ENCODE measurements around the gene MYH13.

Gene MYH13

DNA sequence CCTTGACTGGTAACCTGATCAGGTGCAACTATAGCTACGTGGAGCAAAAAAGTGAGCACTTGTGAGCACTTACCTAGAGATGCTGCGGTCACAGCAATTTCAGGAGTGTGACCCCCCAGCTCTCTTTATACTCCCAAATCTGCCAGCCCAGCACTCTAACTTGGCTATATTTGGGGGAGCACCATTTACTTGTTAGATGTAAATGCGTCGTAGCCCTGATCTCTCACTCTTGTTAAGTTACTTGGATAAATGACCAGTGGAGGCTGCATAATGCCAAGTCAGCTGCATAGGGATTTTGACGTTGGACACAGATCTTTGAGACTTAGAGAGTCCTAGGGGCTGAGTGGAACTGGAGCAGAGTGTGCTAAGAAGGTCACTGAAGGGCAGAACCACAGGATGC is at the start of gene MYH13:
Gene MYH13, minus strand, starts transcription at position 101 of the 400 bp plus-strand sequence. CDS start 8,476 bp downstream, outside the sequence.
- no peak for DNase-seq (ENCODE audit: low read depth in 2 of 2)

DNA sequence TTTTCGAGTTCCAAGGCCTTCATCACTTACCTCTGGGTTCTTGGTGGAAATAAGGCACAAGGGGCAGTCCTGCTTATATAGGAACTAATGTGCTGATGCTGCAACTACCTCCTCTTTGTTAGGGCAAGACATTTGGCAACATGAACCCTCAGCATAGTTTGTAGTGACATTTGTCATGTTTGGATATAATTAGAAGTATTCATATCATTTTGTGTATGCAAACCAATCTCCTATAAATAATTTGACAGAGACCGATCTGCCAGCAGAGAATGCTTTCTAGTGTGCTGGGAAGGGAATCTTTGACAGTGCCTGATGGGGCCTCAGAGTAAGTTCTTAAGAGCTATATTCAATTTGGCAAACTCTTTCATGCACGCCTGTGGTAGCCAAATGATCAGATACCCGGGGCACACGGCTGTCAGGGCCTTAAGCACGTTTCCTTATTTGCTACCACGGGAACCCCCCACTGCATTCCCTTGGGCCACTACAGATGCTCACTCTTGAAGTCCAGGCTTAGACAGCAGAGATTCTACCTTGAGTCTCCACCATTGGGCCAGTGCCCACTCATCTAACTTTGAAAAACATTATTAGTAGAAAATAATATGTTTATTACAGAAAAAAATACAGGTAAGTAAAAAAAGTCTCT is 49.2 kb upstream of the MYH13 start, which contains the start of gene MYH8:
Gene MYH8, minus strand, starts transcription at position 51 of the 643 bp plus-strand sequence. CDS start 1,723 bp downstream, outside the sequence.
- DNase-seq (ENCODE audit: low read depth in 2 of 2) = no peak

DNA sequence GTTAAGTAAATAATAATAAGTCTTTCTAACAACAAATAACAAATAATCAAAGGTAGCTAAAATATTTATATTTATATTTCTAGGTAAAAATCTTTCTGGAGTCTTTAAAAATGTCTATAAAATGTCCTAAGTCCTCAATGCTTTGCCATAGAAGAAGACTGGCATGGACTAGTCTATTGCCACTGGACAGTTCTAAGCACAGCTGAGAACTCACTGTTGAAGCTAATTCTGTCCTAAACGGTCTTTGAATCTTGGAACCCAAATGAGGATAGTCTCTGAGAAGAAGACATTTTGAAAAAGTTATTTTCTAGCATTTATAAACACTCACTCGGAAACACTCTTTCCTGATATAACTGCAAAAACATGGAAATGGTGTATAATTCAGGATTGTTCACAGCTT is 48.4 kb upstream of the MYH13 start:
- no peak for DNase-seq (ENCODE audit: low read depth in 2 of 2)

DNA sequence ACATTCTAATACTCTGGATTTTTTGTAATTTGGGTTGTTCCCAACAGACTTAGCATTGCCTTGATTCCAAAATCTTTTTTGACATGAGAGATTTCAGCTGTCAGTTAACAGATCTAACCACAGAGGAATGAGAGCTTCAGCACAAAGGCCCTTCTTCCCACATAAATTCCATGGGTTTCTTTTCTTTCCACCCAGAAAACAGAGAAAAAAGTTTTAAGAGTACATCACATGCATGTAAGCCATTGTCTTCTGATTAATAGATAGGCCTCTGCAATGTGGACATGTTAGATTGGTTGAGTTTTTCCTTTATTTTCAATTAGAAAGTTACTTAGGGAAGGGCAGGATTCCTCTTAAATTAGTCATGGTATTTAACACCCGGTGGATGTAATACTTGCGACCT is 48.0 kb upstream of the MYH13 start:
- no peak for DNase-seq (ENCODE audit: low read depth in 2 of 2)

DNA sequence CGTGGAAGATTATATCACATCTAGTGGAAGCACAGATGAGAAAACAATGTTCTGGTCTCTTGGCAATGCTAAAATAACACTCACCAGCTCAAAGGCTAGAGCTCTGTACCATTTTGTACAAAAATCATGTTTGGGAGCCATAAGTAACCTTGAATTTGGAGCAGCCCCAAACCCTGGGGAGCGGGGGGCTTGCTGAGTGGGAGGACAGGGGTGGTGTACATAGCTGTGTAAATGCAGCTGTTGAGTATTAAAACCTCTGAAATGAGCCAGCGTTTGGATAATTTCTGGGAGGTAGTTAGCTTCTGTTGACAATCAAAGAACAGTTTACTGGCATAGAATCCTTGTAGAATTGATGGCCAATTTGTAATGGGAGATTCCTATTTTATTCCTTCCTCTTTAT is 44.6 kb upstream of the MYH13 start:
- DNase-seq (ENCODE audit: low read depth in 2 of 2) = no peak

DNA sequence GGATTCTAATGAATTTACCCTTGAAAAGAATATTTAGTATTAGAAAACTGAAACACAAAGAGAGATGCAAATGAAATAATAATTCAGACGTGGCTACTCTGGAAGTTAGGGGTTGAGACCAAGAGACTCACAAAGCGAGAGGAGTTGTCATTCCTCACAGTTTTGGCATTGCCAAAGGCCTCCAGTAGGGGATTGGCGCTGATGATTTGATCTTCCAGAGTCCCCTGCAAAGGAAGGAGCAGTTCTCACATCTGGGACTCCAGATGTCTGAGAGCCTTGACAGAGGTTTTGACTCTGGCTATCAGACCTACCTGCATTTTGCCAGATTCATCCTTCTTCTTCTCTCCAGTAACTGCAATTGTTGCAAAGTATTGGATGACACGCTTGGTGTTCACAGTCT is 42.4 kb upstream of the MYH13 start:
- DNase-seq (ENCODE audit: low read depth in 2 of 2) = no peak

DNA sequence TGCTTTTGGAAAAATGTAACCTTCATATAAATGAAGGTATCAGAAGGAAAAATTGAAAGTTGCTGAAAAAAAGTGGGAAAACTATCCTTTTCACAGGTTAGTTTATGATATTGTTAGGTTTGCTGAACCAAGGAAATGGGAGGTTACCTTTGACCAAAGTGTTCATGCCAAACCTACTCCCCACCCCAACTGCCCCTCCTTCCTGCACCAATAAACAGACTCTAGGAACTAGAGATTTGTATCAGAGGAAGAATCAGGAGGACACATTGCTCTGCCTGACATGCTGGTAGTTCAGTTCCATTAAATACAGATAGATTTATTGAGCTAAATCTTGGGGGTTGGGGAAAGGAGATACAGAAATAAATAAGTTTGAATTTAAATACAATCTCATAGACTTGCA is 30.8 kb upstream of the MYH13 start:
- DNase-seq (ENCODE audit: low read depth in 2 of 2) = no peak

DNA sequence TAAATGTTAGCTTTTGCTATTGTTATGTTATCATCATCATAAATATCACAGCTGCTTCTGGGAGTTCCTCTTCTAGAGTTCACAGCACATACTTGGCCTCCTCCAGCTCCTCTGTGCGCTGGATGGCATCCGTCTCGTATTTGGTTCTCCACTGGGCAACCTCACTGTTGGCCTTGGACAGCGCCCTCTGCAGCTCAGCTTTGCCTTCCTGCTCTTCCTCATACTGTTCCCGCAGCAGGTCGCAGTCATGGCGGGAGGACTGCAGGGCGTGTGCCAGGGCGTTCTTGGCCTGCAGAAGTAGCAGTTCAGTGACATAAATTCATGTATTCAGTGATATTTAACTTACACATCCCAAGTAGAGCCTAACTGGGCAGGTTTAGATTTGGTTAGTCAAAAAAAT is 25.5 kb upstream of the MYH13 start:
- no peak for DNase-seq (ENCODE audit: low read depth in 2 of 2)

DNA sequence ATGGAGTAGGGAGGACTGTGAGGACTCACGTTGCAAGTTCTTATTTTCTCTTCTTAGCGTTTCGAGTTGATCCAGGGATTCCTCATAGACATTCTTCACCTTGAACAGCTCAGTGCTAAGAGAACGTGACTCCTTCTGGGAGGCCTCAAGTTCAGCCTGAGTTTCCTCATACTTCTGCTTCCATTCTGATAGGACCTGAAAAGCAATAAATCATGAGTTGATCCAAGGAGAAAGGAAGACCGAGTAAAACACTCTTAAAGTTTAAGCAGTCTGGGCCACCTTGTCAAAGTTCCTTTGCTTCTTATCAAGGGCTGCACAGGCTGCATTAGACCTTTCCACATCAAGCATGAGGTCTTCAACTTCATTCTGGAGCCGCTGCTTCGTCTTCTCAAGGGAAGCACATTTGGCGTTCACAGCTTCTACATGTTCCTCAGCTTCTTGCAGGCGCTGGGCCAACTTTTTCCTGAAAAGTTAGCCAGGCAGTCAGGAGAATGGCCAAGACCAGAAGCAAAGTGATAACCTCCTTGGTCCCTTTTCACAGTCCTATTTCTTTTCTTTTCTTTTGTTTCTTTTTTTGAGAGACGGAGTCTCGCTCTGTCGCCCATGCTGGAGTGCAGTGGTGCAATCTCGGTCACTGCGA is 23.8 kb upstream of the MYH13 start:
- no peak for DNase-seq (ENCODE audit: low read depth in 2 of 2)

DNA sequence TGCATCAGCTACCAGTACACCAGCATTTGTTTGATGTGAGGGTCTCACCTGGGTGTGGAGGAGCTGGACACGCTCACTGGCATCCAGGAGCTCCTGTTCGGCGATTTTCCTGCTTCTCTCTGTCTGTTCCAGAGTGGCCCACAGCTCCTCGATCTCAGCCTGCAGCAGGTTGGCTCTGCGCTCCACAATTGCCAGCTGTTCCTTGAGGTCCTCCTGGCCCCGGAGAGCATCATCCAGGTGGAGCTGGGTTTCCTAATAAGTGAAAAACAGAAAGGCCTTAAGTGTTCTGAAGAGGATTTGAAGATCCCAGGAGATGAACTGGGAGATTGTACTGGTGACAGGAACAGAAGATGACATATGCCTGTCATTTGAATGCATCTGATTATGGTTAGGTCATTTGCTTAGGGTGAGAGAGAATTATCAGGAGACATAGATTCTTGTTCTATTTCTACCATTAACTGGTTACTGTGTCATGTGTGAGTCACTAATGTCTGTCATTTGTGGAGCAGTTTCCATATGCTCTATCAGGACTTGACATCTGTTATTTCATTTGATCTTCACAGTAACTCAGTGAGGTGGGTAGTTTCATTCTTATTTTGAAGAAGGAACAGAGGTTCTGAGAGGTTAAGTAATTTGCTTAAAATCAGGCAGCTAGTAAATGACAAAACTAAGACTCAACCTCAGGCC is 21.5 kb upstream of the MYH13 start:
- DNase-seq (ENCODE audit: low read depth in 2 of 2) = no peak

DNA sequence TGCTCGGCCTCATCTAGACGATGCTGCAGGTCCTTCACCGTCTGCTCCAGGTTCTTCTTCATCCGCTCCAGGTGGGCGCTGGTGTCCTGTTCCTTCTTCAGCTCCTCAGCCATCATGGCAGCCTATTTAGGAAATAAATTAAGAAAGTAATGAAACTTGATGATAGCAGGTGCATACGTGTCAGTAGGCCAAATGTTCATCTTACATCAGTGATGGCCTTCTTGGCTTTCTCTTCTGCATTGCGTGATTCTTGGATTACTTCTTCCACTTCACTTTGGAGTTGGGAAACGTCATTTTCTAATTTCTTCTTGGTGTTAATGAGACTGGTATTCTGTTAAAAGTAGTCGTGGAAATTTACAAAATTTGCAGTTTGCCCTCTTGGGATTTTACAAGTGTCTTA is 20.1 kb upstream of the MYH13 start:
- DNase-seq (ENCODE audit: low read depth in 2 of 2) = no peak

DNA sequence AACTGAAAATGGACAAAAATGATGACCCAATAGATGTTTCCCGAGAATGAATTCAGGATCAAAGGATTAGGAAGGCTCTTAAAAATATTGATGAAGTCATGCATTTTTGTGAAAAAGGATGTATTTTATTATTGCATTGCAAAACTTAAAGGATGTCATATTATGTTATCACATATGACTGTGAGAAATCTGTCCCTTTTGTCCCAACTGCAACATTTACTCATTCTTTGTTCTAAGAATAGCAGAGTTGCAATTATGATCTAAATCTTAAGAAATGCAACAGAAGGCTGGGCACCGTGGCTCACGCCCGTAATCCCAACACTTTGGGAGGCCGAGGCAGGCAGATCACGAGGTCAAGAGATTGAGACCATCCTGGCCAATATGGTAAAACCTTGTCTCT is 13.1 kb upstream of the MYH13 start:
- DNase-seq (ENCODE audit: low read depth in 2 of 2) = no peak

DNA sequence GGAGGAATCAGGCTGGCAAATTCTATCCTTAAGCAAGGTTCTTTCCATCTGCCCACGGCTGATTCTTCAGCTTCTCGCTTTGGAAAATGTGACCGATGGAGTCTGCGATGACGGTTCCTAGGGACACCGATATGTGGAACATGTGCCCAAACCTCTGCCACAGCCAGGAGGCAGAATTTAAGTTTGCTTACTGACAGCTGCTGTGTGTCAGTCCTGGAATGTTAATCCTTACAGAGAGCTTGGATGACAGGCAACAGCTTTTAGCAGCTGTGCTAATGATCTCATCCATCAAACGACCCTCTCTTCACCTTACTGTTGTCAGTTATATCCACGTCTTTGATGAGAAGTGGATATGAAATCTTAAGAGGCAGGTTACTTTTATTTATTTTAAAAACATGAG is 11.4 kb upstream of the MYH13 start:
- no peak for DNase-seq (ENCODE audit: low read depth in 2 of 2)

DNA sequence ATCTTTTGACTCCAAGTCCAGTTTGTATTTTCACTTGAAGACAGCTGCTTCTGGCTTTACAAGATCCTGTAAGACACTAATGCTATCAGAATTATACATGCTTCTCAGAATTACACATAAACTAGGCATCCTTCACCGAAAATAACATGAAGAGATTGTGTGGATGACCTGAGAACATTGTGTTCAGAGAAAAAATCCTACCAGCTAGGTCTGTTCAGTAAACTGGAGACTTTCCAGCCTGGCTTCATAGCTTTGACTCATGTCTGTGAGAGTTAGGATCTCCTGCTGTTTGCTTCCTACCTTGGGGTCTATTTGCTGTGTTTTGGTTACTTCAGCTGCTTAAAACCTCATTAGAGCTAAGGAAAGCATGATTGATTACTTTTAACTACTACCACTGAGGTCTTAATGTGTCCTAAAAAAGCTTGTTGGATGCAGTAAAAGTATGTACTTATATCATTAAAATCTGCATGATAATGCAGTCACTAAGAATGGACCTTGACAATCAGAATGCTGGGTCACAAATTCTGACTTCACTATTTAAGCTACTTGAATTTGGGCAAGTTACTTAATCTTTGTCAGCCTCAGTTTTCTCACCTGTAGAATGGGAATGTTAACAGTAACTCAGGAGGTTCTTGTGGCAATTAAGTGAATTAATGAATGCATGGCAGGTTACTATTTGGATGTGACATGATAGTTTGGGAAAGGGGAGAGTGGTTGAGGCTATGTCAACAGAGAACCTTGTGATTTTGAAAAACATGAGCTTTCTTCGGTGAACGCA is 8.0 kb upstream of the MYH13 start:
- DNase-seq (ENCODE audit: low read depth in 2 of 2) = no peak

DNA sequence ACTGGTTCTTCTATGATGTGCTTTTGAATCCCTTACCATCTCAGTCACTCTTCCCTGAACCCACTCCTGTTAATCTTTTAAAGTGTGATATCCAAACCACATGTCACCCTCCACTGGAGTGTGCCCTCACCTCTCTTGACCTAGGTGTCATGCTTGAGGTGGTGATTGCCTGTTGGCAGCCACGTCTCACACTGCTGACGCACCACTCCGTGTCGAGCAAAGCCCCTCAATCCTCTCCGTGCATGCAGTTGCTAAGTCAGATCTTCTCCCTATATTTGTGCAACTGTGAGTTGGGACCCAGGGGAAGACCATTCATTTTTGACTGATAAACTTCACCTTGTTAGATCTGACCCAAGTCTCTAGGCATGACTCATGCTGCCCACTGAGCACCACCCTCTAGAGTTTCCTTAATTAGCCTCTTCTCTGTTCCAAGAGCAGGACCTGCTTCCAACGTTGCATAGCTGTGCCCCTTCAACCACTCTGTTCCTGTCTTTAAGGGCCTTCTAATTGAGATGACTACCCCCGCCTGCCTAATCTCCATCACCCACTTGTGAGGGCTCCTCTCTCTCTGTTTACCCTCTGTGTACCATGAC is 2.7 kb downstream of the MYH13 start:
- no peak for DNase-seq (ENCODE audit: low read depth in 2 of 2)

DNA sequence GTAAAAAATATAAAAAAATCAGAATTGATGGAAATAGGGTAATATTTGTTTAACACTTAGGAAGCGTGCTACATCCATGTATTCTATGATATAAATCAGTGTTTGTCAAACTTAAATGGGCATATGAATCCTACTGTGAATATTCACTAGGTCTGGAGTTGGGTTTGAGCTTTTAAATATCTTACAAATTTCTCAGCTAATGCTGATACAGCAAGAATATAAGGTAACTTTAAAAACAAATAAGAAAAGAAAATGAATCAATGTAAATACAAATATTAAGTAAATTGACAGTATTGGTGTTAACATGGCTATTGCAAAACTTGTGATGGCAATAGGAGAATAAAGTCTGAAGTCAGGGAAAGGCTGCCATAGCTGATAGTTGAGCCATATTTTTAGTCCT is 3.6 kb downstream of the MYH13 start:
- DNase-seq (ENCODE audit: low read depth in 2 of 2) = no peak

DNA sequence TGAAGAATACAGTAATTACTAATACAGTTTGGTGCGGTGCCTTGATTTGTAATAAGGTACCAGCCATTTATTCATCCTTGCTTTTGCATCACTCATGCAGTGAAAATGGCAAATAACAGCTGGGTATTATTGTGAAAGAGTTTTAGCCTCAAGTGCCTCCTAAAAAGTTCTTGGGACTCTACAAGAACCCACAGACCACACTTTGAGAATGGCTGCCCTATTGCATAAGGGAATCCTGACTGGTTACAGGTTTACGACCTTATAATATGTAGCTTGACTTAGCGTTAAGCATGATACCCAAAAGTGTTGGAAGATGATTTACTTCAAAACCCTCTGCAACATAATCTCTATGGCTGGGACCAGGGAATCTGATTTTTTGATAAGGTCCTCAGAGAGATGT is 4.2 kb downstream of the MYH13 start:
- no peak for DNase-seq (ENCODE audit: low read depth in 2 of 2)

DNA sequence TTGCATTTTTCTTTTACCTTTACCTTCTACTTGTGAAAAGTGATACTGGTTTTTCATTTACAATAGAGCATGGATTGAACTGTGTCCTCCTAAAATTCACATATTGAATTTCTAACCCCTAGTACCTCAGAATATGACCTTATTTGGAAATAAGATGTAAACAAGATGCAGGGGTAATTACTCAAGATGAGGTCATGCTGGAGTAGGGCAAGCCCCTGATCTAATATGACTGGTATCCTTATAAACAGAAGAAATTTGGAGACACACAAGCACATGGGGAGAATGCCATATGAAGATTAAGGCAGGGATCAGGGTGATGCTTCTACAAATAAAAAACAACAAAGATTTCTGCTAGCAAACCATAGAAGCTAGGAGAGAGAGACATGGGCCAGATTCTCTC is 12.2 kb downstream of the MYH13 start:
- no peak for DNase-seq (ENCODE audit: low read depth in 2 of 2)

DNA sequence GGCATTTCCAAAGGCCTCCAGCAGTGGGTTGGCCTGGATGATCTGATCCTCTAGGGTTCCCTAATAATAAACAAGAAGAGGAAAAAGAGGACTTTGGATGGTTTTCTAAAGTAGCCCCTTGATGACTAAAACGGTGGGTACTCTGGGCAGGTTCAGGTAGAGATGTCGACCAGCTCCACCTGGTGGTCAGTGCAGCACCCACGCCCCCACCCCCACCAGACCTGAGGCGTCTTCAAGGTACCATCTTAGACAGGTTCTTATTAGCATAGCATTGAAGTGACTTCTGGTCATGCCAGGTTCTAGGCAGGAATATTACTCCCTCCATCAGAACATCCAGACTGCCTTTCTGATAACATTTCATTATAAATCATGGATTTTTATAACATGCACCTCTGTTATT is 15.0 kb downstream of the MYH13 start:
- no peak for DNase-seq (ENCODE audit: low read depth in 2 of 2)

DNA sequence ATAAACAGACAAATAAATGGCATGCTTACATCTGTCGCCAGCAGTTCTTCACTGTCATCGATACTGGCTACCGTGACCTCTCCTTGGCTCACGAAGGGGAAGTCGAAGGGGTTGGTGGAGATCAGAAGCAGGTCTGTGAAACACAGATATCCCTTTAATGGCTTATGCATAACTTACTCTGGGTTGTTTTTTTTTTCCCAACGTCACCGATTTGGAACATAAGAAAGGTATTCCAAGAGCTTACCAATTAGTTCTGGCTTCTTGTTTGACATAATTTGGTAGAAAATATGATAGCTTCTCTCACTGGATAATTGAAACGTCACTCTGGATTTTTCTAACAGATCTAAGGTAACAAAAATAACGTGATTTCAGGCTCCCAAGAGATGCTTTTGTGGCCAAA is 18.2 kb downstream of the MYH13 start:
- no peak for DNase-seq (ENCODE audit: low read depth in 2 of 2)

DNA sequence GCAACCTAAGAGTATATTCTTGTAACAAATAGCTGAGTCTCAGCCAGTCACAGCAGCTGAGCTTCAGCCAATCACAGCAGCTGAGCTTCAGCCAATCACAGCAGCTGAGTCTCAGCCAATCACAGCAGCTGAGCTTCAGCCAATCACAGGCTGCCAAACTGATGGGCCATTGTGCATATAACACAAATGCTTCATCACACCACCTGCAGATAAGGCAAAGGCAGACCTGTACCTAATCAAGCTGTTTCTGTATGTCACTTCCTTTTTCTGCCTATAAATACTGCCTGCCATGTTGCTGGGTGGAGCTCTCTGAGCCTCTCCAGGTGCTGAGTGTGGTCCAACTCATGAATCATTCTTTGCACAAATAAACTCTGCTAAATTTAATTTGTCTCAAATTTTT is 19.9 kb downstream of the MYH13 start:
- DNase-seq (ENCODE audit: low read depth in 2 of 2) = no peak

DNA sequence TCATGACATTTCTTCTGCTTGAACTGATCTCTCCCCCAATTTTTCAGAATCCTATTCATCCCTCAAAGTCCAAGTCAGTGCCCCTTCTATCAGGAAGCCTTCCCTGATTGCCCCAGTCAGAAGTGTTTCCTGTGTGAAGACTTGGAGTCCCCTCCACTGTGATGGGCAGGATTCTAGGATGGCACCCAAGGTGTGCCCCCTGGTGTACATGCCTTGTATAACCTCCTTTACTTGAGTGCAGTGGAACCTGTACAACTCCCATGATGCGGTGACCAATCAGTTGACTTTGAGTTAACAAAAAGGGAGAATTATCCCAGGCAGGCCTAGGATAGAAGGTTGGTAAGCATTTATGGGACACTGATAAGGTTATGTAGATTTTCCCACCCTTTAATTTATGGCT is 23.4 kb downstream of the MYH13 start:
- DNase-seq (ENCODE audit: low read depth in 2 of 2) = no peak

Data from stimulated activated CD8-positive, alpha-beta memory T cell treated with anti-CD3 and anti-CD28 coated beads, Interleukin-2, amount 100 ng/mL, for 1 hour (primary cell).